Aorta (tissue), 5 donors: ENCODE results near the gene RASAL1. TPM values are rescaled to one million over a fixed set of nuclear protein-coding genes. Genes with fewer than 3 reads are reported as not detected.

ENCODE experiments used
- ATAC-seq: fragments of 200-7000 bp; cut with Tn5 transposase; one replicate; pipeline ENCODE4 v1.9.1; 2022; ENCODE audit warnings: moderate library complexity; ENCODE audit not compliant: low FRiP score
- DNase-seq, 2 donors: peaks; one replicate each; pipeline ENCODE4 v3.0.0-alpha.2; 2020
- H3K27ac ChIP-seq, 2 donors: one replicate each; pipeline ENCODE4 v1.5.1; 2013; ENCODE audit warnings: low read length in 2 of 2, mild to moderate bottlenecking in 2 of 2, moderate library complexity in 2 of 2, control low read depth in 1 of 2, inconsistent platforms in 1 of 2, low read depth in 1 of 2
- H3K27me3 ChIP-seq, 2 donors: one replicate each; pipeline ENCODE4 v1.6.1; 2013; ENCODE audit warnings: control low read depth in 1 of 2, low read length in 1 of 2, mild to moderate bottlenecking in 1 of 2, moderate library complexity in 1 of 2; ENCODE audit not compliant: insufficient read depth in 2 of 2, control insufficient read depth in 1 of 2
- H3K36me3 ChIP-seq, 2 donors: one replicate each; pipeline ENCODE4 v1.6.1; 2013; ENCODE audit warnings: control low read depth in 1 of 2, low read length in 1 of 2, mild to moderate bottlenecking in 1 of 2; ENCODE audit not compliant: insufficient read depth in 2 of 2, control insufficient read depth in 1 of 2
- H3K4me1 ChIP-seq, 2 donors: one replicate each; pipeline ENCODE4 v1.6.1; 2013; ENCODE audit warnings: low read length in 2 of 2, control low read depth in 1 of 2, mild to moderate bottlenecking in 1 of 2, moderate library complexity in 1 of 2; ENCODE audit not compliant: insufficient read depth in 2 of 2, control insufficient read depth in 1 of 2
- H3K4me3 ChIP-seq, 2 donors: one replicate each; pipeline ENCODE4 v1.5.1; 2013; ENCODE audit warnings: low read length in 2 of 2, control low read depth in 1 of 2, mild to moderate bottlenecking in 1 of 2
- H3K9me3 ChIP-seq: one replicate; pipeline ENCODE4 v1.6.1; 2013; ENCODE audit warnings: mild to moderate bottlenecking, low read length; ENCODE audit not compliant: control insufficient read depth
- WGBS, 2 donors: extraction: QIAGEN DNeasy Blood & Tissue Kit; methylation state at CpG; one replicate each; pipeline ENCODE4 v1.1.7; 2013; 5-methylcytosine and 5-hydroxymethylcytosine counted together
- intact Hi-C, 2 donors: fragments of 100-400 bp; cut with DNase I; formaldehyde crosslinking; loops; one replicate each; pipeline versions ENCODE4 v1.14.2 to v1.15.0; 2022
- polyA plus RNA-seq, 2 donors: library from polyadenylated mRNA; stranded (reverse); fragments of 200-250 nt; gene quantifications; one replicate each; pipeline ENCODE4 v1.2.3, GENCODE V29; 2013
- total RNA-seq, 2 donors: library from RNA; stranded (reverse); fragmentation: NEBNext Ultra II Directional; extraction: Animal tissue kit (Norgen Biotek cat#: 25700); gene quantifications; one replicate each; pipeline ENCODE4 v1.2.1, GENCODE V29; 2021
- donor health status: healthy with polysubstance abuse.
- donor health status: Bipolar disorder and iron deficiency.
- donor health status: DM: no; HTN: no; CAD: no.
- donor health status: DM: no; HTN: no; CAD: no.
- donor health status: DM: yes; HTN: yes; CAD: no.

RASAL1 gene
- total and polyA plus RNA-seq, 4 donors = not detected

GRCh38 chr12:113065126-113066007 is 70.2 kb downstream of the RASAL1 start:
- no peaks in the 10 kb centered on the region for H3K36me3 ChIP-seq
- no peak for ATAC-seq
- H3K27ac ChIP-seq = no peak overlapping the region
- no peaks in the 10 kb centered on the region for H3K9me3 ChIP-seq
- no peak overlapping the region for H3K4me3 ChIP-seq
- peaks cover 0 to 3% of the 10 kb centered on the region in 2 donors for H3K27me3 ChIP-seq
- no peak for DNase-seq
- intact Hi-C loops = no loop called here
- 16 to 20% methylated on average over 31 of the region's 31 CpGs for WGBS, 2 donors
- no peaks in the 10 kb centered on the region for H3K4me1 ChIP-seq

DNA sequence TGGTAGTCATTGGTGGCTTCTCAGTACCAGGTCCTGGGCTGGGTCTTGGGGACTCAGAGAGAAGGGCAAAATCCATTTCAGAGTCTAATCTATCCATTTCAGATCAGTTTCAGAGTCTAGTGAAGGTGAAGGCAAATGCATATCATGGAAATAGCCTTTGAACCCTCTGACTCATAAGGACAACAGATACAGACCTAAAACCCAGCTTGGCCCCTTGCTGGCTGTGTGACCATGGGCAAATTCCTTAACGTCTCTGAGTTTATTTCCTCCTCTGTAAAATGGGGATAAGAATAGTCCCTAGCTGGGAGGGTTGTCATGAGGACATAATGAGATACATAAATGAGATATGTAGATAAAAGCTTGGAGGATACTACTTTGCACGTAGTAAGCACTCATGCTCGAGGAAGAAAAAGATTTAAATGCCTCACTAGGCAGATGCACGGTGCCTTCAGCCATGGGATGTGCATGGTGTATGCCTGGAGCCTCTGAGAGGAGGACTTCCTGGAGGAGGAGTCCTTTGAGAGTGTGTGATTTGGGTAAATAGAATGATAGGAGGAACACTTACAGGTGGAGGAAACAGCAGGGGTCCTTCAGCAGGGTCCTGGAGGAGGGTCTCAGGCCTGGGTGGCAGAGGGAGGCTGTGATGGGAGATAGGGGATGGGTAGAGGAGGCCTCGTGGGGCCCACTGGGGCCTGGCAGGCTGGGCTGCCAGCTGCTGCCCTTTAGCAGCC is 71.0 kb downstream of the RASAL1 start:
- peaks cover 0 to 3% of the 10 kb centered on the region in 2 donors for H3K27me3 ChIP-seq
- H3K9me3 ChIP-seq = no peaks in the 10 kb centered on the region
- no peaks in the 10 kb centered on the region for H3K4me1 ChIP-seq
- intact Hi-C loops = no loop called here
- no peaks in the 10 kb centered on the region for H3K36me3 ChIP-seq
- WGBS, 2 donors = 48 to 50% methylated on average over 5 of the region's 5 CpGs
- H3K27ac ChIP-seq = no peak overlapping the region
- ATAC-seq (no peak), DNase-seq (no peak)
- H3K4me3 ChIP-seq = no peak overlapping the region

DNA sequence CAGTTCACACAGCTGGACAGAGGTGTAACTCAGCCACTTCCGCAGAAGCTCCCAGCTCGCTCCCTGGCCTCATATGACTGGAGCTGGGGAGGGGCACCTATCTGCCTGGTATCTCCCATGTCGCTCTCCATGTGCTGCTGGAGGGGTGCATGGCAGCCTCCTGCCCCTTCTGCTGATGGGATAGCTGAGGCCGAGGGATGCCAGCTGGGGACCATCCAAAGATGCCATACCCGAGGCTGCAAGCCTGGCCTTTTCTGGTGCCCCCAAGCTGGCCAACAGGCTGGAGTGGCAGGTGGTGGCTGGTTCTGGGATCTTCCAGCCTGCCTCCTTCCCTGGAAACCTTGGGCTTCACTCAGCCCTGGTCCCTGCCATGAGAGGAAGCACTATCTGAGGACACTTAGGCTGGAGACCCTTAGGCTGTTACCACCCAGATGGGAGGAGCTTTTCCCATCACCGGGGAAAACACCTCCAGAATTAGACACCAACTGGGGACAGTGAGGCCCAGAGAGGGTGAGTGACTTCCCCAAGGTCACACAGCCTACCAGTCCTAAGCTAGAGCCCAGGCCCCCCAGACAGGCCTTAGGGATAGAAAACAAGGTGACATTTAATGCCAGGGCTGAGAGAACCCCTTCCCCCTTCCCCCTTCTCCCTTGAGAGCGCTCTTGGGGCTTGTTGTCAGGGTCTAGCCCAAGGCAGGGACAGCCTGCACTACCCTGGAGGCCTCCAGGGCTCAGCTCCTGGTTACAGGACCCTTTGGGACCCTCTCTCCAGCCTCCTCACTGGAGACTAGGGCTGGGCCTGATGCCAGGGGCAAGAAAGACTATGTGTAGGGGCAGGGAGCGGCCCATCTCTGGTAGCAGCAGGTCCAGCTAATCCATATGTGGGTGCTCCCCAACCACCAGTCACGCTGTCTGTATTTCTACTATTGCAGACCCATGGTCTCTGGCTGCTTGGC is 71.9 kb downstream of the RASAL1 start:
- Histone ChIP-seq H3K36me3 (no peaks in the 10 kb centered on the region), H3K4me1 (no peaks in the 10 kb centered on the region), H3K27me3 (peaks cover 0 to 3% of the 10 kb centered on the region in 2 donors), H3K9me3 (no peaks in the 10 kb centered on the region), H3K4me3 (no peak overlapping the region), H3K27ac (no peak overlapping the region)
- intact Hi-C loops = no loop called here
- WGBS, 2 donors = 77 to 80% methylated on average over 8 to 9 of the region's 9 CpGs
- ATAC-seq = no peak
- no peak for DNase-seq

DNA sequence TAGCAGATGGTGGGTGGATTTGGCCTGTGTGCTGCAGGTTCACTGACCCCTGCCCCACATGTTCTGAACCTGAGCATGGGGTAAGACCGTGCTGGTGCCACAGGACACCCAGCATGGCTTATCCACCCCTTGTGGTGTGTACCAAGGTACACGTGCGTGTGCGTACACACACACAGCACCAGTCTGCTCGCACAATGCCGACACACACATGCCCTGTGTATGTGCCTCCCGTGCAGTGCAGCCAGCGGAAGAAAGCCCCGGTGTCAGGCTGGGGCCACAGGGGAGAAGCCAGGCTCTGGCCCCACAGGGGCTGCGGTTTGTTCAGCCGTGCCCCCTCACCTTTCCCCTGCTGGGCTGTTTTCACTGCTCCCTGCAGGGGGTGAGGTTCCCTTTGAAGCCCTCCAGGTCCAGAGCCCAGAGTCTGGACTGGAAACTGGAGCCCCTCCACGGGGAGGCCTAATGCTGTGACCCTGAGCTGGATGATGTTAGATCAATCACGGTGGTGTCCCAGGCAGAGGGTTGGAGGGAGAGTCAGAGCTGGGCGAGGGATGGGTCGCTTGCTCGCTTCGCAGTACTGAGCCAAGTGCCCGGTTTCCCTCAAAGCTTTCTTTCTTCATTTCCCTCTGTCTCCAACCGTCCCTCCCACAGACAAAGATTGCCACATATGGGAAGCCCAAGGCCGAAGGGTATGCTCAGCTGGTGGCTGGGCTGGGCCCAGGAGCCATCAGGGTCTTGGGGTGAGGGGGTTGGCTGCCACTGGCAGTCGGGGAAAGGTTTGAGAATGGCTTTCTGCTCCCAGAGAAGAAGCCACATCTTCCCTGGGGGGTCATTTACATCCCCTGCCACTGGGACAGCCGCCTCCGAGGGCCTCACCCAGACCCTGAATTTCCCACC is 72.8 kb downstream of the RASAL1 start:
- DNase-seq (no peak), ATAC-seq (no peak)
- no peaks in the 10 kb centered on the region for H3K36me3 ChIP-seq
- no peaks in the 10 kb centered on the region for H3K9me3 ChIP-seq
- 23 to 39% methylated on average over 20 to 23 of the region's 23 CpGs for WGBS, 2 donors
- no peaks in the 10 kb centered on the region for H3K4me1 ChIP-seq
- no peak overlapping the region for H3K27ac ChIP-seq
- H3K27me3 ChIP-seq = peaks cover 0 to 3% of the 10 kb centered on the region in 2 donors
- intact Hi-C loops = no loop called here
- no peak overlapping the region for H3K4me3 ChIP-seq

GRCh38 chr12:113061061-113061694 is 74.4 kb downstream of the RASAL1 start:
- H3K9me3 ChIP-seq = no peaks in the 10 kb centered on the region
- ATAC-seq (no peak), DNase-seq (no peak)
- no peaks in the 10 kb centered on the region for H3K36me3 ChIP-seq
- H3K27ac ChIP-seq = no peak overlapping the region
- WGBS, 2 donors = 55 to 57% methylated on average over 10 of the region's 10 CpGs
- H3K4me1 ChIP-seq = no peaks in the 10 kb centered on the region
- intact Hi-C loops = no loop called here
- peaks cover 0 to 3% of the 10 kb centered on the region in 2 donors for H3K27me3 ChIP-seq
- no peak overlapping the region for H3K4me3 ChIP-seq

DNA sequence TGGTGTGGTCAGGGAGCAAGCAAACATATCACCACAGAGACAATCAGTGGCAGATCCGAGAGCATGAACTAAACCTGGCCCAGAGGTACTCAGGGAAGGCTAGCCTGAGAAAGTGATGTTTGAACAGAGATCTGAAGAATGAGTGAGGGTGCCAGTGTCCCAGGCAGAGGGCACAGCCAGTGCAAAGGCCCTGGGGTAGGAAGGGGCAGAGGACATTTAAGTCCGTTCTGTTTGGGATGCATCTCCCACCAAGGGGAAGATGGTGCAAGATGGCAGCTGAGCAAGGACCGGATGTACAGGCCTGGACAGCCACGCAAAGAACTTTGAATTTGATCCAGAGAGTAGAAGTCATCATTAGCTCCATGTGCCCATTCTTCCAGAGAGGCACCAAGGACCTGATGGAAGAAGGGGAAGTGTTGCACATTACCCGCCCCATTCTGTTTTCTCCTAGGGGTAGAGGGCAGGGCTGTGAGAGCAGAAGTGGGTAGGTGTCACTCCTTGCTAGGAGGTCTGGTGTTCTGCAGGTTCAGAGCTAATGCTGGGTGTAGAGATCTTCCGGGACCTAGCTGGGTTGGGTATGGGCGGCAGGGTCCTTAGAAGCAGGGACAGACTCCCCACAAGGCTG is 75.1 kb downstream of the RASAL1 start:
- Histone ChIP-seq H3K4me1 (no peaks in the 10 kb centered on the region), H3K9me3 (no peaks in the 10 kb centered on the region), H3K4me3 (no peak overlapping the region), H3K27ac (no peak overlapping the region), H3K27me3 (peaks cover 0 to 3% of the 10 kb centered on the region in 2 donors), H3K36me3 (no peaks in the 10 kb centered on the region)
- ATAC-seq = no peak
- WGBS, 2 donors = 77 to 83% methylated on average over 7 of the region's 7 CpGs
- intact Hi-C loops = no loop called here
- DNase-seq = no peak

DNA sequence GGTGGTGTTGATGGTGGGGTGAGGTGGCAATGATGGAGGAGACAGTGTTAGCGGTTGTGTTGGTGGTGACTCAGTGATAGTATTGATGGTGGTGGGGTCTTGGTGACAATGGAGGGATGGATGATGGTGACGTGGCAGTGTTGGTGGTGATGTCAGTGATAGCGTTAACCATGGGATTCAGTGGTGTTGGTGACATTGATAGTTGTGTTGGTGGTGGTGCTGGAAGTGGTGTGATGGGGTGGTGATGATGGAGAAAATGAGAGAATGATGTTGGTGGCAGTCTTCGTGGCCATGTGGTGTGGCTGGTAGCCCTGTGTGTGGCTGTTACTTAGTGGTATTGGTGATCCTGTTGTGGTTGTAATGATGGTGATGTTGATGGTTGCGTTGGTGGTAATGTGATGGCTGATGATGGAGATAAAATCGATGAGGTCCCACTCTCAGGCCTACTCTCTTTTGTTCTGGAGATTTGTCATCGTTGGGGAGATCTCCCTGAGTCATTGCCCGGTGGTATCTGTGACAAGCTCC is 76.4 kb downstream of the RASAL1 start:
- no peak overlapping the region for H3K4me3 ChIP-seq
- intact Hi-C loops = no loop called here
- no peaks in the 10 kb centered on the region for H3K9me3 ChIP-seq
- no peak overlapping the region for H3K27ac ChIP-seq
- DNase-seq = no peak
- ATAC-seq = no peak
- H3K4me1 ChIP-seq = no peaks in the 10 kb centered on the region
- no peaks in the 10 kb centered on the region for H3K27me3 ChIP-seq
- no peaks in the 10 kb centered on the region for H3K36me3 ChIP-seq
- 90 to 91% methylated on average over 8 of the region's 8 CpGs for WGBS, 2 donors
